GM18870 (cell line): Measurements from ENCODE around the gene DSCAML1.

Experiments
- ATAC-seq: cut with Tn5 transposase; IDR thresholded peaks from one replicate; pipeline ENCODE4 v1.9.1; 2021; ENCODE audit warnings: moderate library complexity; ENCODE audit not compliant: unreplicated experiment

Gene DSCAML1

GRCh38 chr11:117730208-117730800 lies 66.7 kb downstream of the DSCAML1 start:
- no peak for ATAC-seq

GRCh38 chr11:117725048-117725734 lies 71.8 kb downstream of the DSCAML1 start:
- ATAC-seq: no peak

- no peak for ATAC-seq
Observed at GRCh38 chr11:117724621-117725020, 72.4 kb downstream of the DSCAML1 start.

GRCh38 chr11:117724104-117724503 lies 72.9 kb downstream of the DSCAML1 start:
- ATAC-seq: no peak

GRCh38 chr11:117723277-117724024 lies 73.6 kb downstream of the DSCAML1 start:
- ATAC-seq: no peak

- no peak for ATAC-seq
Observed at GRCh38 chr11:117722082-117722481, 74.9 kb downstream of the DSCAML1 start.

- ATAC-seq: no peak
Observed at GRCh38 chr11:117720061-117720511, 76.9 kb downstream of the DSCAML1 start.

- no peak for ATAC-seq
Observed at GRCh38 chr11:117719480-117719879, 77.5 kb downstream of the DSCAML1 start.

GRCh38 chr11:117717485-117718314 lies 79.3 kb downstream of the DSCAML1 start:
- no peak for ATAC-seq

GRCh38 chr11:117716521-117717440 lies 80.2 kb downstream of the DSCAML1 start:
- no peak for ATAC-seq

- ATAC-seq: no peak
Observed at GRCh38 chr11:117715801-117716200, 81.2 kb downstream of the DSCAML1 start.

- no peak for ATAC-seq
Observed at GRCh38 chr11:117713538-117713991, 83.5 kb downstream of the DSCAML1 start.

GRCh38 chr11:117712530-117712929 lies 84.5 kb downstream of the DSCAML1 start:
- no peak for ATAC-seq

- ATAC-seq: no peak
Observed at GRCh38 chr11:117711331-117711730, 85.7 kb downstream of the DSCAML1 start.

GRCh38 chr11:117710211-117710610 lies 86.8 kb downstream of the DSCAML1 start:
- no peak for ATAC-seq

GRCh38 chr11:117706322-117706814 lies 90.6 kb downstream of the DSCAML1 start:
- no peak for ATAC-seq

- ATAC-seq: no peak
Observed at GRCh38 chr11:117705866-117706265, 91.2 kb downstream of the DSCAML1 start.

GRCh38 chr11:117704395-117705100 lies 92.5 kb downstream of the DSCAML1 start:
- ATAC-seq: no peak

GRCh38 chr11:117702946-117703598 lies 93.9 kb downstream of the DSCAML1 start:
- ATAC-seq: no peak
